HG03064 (cell line): ENCODE measurements around the gene B3GNT5.
"Not testable (repeated sequence)": the region's sequence is repeated elsewhere in the genome, so short reads cannot be mapped to it uniquely, and the experiment has no call there.

Source experiments
- ATAC-seq: cut with Tn5 transposase; IDR thresholded peaks from one replicate; pipeline ENCODE4 v1.9.1; 2021; ENCODE audit warnings: low read depth; ENCODE audit not compliant: unreplicated experiment

Gene B3GNT5

DNA sequence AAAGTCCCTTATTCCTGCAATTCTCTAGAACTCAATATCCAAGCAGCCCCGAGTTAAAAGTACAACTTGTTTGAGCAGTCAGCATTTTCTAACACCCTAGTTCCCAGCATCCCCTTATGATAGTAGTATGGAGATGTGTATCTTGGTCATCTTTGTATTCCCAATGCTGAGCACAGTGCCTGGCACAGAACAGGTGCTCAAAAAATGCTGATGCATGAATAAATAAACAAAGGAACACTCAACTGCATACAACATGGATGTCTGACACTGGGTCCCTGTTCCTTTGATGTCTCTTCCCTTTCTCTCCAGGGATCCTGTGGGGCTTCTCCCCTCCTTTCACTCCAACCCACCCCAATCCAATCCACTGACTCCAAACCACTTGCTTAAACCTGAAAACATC lies 23.9 kb upstream of the B3GNT5 start:
- ATAC-seq = no peak

DNA sequence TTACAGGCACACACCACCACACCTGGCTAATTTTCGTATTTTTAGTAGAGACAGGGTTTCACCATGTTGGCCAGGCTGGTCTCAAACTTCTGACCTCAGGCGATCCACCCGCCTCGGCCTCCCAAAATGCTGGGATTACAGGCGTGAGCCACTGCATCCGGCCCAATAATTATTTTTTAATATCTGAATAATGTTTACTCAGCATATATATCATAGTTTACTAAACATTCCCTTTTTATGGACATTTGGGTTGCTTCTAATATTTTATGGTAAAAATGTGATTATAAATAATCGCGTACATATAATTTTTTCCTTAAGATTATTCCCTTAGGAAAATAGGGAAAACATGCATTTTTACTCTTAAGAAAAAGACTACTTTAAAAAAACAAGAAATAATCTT lies 22.8 kb upstream of the B3GNT5 start:
- ATAC-seq = not testable (repeated sequence)

DNA sequence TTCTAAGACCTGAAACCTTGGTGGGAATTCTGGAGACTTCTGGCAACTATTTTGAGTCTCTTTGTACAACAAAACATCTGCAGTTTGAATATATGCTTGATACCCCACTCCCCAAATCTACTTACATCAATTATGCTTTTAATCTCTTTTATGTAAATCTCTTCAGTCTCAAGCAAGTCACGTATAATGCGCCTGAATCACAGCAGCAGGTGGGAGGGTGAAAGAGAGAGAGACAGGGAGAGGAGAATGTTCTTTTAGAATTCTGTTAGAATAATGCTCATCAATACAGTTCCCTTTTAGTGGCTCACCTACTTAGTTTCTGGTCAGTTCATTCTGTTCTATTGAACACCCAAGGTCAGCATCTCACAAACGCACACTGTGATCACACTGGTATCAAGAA lies 22.2 kb upstream of the B3GNT5 start:
- ATAC-seq = no peak

DNA sequence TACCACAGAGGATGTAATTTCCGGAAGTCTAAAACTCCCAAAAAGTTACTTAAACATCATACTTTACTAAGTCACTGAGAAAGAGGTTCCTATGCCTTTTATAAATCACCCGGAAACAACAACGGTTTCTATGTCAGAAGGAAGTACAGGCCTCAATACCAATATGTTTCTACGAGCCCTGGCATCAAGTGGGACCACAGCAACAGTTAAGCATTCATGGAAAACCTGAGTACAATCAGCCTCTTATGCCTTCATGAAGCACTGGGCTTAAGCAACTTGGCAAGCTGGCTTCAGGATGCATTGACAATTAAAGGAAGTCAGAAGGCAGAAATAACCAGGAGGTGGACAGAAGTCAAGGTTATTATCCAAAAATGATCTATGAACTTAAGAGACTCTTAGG lies 19.1 kb upstream of the B3GNT5 start:
- no peak for ATAC-seq

DNA sequence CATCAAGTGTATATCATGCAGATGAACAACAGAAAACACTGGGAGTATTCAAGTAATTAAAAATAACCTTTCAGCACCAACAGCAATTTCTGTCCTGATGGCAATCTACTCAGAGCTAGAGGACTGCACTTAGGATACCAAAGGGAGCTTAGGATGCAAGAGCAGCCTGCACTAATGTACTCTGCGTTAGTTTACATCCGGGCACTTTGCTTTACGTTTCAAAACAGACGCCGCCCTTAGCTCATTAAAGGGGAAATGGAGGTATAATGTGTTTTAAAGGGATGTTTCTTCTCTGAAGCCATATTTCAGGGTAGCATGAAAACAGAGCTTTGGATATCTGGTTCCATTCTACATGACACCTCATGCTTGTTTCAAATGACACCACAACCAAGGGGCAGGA lies 14.0 kb upstream of the B3GNT5 start:
- no peak for ATAC-seq

DNA sequence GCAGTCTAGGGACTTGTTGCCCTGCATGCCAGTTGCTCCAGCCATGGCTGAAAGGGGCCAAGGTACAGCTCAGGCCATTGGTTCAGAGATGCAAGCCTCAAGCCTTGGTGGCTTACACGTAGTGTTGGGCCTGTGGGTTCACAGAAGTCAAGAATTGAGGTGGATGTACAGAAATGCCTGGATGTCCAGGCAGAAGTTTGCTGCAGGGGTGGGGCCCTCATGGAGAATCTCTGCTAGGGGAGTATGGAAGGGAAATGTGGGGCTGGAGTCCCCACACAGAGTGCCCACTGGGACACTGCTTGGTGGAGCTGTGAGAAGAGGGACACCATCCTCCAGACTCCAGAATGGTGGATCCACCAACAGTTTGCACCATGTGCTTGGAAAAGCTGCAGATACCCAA lies 10.6 kb upstream of the B3GNT5 start:
- ATAC-seq = no peak

DNA sequence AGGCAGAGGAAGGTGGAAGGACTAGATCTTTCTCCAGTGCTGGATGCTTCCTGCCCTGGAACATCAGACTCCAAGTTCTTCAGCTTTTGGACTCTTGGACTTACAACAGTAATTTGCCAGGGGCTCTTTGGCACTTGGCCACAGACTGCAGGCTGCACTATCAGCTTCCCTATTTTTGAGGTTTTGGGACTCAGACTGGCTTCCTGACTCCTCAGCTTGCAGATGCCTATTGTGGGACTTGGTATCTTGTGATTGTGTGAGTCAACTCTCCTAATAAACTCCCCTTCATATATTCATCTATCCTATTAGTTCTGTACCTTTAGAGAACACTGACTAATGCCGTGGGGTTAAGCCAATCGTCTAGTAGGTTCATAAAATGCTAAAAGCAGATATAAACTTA lies 8.8 kb upstream of the B3GNT5 start:
- ATAC-seq = no peak

DNA sequence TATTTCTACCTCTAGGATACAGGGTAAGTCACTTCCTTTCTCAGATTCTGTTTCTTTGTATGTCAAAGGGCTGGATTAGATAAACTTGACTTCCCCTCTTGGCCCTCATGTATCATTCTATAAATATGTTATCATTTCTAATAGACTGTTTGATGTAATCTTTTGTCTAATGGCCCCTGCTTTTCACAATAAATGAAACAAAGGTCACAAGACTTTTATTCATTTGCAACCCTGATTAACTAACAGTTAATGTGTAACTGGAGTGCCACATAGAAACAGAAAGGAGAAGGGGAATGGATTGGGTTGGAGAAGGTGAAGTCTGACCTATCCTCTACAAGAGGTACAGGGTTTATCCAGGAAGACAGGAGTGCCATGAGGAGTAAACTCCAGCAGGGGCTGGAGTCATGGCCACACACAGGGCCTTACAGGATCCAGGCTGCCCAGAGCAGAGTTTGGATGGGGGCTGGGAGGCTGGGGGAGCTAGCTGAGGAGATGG lies 8.0 kb upstream of the B3GNT5 start:
- ATAC-seq = no peak

DNA sequence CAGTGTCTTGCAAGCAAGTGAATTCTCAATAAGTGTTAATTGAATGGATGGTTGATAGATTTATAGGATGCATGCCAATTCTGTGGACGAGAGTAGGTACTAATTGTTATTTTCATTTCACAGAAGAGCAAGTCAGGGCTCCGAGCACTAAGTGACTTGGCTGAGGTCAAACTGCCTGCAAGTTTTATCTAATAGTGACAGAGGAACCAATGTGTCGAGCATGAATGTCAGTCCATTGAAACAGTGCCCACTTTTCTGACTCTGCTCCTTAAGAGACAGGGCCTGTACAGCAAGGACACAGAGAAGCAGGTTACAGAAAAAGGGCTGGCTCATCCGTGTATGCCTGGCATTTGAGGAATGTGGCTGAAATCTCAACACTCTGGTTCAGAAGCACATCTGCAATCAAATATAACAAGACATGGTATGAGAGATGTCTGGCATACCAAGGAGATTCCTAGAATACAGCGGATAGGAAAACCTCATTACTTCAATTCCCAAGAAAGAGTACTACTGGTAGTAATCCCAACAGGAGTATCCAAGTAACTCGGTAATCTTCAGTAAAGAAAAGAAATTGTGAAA lies 6.0 kb upstream of the B3GNT5 start:
- no peak for ATAC-seq

DNA sequence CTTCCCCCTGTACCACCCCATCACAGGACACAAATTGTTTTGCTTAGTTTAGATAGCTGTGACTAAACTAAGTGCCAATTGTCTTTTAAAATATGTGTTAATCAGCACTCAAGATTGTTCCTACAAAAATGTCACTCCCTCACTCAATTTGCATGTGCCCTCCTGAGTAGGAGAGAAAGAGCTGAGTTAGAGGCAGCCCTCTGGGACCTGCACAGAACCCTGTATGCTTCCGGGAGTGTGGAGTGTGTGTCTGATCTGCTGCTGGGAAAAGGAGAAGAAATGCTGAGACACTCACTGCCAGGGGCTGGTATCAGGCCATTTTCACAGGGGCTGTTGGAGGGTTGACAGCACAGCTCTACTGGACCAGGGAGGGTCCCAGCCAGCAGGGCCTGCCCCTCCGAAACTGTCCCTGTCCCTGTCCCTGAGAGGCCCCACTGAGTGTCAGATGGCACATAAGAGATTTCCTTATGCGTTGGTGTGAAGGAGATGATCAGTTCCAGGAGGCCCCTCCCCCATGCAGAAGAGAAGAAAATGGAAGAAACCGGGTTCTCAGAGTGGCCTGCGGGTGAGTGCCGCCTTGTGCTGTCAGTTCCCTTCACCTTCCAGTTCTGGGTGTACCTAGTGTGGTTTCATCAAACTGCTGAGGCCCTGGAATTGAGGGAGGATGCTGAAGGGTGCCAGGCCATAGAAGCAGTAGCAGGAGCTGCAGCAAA lies 3.9 kb upstream of the B3GNT5 start:
- no peak for ATAC-seq

DNA sequence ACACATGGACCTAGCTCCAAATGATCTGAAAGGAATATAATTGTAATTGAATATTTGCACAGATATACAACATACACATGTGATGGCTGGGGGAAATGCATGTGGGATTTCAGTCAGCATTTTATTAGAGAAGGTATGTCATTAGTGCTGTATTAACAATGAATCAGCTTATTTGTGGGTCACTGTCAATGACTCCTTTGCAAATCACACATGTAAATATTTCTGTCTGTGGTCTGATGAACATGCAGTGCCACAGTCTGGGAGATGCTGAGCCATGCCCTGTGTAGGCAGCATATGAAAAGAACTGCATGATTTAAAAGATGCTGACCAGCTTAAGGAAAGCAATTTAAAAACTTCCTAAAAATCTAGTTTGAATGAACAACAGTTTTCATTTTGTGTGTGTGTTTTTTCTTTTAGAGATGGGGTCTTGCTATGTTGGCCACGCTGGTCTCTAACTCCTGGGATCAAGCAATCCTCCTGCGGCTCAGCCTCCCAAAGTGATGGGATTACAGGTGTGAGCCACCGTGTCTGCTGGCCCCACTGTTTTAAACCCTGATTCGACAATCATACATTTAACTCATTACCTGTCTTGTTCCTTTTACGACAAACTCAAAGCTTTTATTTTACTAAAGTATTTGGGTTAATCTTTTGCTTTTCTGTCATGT lies 803 bp upstream of the B3GNT5 start:
- no peak for ATAC-seq

DNA sequence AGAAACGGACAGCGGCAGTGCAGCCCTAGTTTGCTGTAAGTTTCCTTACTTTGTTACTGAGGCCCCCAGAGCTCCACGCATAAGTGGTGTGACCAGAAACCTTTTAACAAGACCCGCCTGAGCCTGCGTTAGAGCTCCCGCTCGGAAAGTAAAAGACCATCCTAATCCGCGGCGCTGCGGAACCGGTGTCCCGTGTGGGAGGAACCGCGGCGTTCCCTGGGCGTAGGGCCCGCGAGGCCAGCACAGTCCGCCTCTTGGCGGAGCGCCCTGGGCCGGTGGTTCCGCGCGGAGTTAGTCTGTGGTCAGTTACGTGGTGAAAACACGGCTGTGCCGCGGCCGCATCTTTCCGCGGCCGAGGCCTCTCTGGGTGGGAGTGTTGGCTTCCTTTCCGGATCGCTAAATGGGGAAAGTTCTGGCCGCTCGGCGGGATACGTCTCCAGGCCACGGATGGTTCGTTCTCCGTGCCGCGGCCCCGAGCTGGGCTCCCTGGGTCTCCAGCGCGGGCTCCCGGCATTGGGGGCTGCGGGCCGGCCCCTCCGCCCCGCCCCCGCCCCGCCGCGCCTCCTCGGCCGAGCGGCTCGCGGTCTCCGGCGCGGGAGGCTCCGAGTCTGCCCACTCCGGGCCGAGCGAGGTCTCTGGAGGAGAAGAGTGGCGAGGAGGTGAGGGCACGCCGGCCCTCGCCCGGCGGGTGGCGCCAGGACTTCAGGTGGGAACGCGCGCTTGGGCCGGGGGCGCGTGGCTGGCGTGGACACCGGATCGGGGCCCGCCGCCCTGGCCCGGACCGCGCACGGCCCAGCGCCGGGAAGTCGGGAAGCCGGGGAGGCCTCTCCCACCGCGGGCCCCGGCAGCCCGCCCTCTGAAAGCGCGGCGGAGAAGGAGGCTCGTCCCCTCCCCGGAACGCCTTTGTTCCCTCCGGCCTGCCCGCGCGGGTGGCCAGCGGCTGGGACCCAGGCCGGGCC lies 754 bp downstream of the B3GNT5 start:
- no peak for ATAC-seq

DNA sequence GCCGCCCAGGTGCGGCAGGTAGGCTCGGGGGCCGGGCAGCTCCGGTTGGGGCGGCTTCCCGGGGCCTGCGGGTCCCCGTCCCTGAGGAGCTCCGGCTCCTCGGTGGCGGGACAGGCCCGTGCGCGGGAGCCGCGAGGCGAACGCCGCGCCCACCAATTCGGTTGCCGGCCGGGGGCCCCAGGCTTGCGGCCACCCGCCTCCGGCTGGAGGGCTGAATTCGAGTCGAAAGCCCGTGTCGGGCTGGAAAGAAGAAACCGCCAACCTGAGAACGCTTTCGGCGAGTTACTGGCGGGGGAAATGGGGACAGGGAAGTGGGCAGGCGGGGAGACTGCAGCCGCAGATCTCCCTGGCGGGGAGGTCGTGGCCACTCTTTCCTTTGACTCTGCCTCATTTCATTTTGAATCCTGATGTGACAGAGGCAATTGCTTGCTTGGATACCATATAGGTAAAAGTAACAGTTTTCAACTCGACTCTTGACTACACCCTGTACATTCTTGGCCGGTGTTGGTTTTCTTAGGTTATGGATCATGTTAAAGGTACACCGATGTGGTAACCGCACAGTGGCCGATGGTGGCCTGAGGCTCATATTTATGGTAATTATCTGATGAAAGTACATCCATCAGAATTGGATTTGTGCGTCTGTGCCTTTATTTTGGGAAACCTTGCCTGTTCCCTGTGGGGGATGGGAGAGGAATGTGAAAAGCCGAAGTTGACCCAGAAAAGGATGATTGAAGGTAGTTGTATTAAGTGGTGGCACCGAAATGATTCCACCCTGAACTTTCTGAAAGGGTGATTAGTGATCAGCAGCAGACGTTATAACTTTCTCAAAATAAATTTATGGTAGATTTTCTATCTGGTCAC lies 1.7 kb downstream of the B3GNT5 start:
- no peak for ATAC-seq

DNA sequence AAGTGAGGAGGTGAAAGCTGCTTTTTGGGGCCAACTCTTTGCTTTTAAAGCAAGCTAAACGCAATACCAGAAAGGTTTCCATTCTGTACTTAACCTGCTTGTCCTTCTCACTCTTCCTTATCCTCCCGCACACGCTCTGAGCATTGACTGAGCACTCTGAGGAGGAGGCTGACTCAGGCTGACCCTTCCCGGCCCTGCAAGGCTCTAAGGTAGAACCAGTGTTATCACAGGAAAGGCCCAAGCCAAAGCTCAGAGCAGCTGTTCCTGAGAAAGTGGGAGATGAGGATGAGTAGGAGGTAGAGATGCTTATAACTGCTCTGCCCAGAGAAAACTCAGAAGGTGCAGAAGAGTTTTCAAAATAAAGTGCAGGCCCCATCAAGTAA lies 2.3 kb downstream of the B3GNT5 start:
- ATAC-seq = no peak

DNA sequence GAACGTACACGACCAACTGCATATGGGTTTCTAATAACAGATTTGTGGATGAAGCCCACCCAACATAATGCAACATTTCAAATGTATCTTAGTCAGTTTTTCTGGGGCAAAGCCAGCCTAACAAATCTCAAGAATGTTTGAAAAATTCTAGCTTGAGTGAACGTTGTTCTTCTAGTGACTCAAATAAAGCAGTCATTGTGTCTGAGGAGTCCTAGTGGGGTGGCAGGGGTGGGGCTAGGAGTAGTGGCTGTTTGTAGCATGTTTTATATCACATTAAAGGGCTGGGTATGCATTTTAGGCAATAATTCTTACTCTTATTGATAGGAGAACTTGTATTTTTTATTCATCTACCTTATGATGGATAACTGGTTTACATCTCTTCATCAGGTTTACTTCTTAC lies 6.0 kb downstream of the B3GNT5 start:
- no peak for ATAC-seq

DNA sequence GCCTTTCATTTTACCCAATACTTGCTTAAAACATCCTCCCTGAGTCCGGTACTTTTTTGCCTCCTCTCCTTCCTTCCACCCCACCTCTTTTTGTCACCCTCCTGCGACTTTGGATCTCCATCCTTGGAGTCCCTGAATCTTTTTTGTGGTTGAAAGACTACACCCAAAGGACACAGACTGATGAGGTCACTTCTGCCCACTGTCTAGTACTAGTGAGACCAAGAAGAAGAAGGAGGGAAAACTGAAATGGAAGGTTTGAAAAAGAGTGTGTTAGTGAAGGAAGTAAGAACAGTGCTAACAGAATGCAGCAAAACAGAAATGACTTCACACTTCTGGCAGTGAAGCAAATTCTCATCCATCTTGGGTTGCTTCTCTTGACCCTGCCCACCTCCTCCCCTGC lies 6.6 kb downstream of the B3GNT5 start:
- ATAC-seq = no peak

DNA sequence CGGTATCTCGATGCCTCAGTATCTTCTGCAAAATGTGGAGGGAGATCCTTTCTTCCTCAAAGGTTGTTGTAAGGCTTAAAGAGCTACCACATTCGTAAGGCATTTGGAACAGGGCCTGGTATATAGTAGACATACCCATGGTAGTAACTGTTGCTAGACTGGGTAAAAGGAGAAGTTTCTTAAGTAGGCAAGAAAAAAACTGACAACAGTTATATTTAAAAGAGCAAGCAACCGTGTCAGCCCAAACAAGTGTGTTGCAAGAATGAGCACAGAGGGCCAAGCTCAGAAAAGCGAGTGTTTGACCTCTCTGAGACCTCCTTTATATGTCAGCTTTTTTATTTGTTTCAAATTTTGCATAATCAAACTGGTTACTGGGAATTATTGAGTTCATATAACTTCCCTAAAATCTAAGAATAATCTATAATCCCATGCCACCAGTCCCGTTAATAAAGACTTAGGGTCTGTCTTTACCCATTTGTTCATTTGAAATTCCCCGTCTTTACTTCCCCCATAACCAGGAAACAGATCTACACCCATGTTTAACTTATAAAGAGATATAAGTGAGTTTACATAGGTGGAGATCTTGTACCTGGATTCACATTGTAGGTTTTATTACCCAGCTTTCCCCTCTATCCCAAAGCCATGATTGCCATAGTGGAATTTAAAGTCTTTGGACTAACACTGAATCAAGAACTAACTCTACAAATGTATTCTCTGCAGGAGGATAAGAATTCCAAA lies 7.3 kb downstream of the B3GNT5 start:
- ATAC-seq = no peak

DNA sequence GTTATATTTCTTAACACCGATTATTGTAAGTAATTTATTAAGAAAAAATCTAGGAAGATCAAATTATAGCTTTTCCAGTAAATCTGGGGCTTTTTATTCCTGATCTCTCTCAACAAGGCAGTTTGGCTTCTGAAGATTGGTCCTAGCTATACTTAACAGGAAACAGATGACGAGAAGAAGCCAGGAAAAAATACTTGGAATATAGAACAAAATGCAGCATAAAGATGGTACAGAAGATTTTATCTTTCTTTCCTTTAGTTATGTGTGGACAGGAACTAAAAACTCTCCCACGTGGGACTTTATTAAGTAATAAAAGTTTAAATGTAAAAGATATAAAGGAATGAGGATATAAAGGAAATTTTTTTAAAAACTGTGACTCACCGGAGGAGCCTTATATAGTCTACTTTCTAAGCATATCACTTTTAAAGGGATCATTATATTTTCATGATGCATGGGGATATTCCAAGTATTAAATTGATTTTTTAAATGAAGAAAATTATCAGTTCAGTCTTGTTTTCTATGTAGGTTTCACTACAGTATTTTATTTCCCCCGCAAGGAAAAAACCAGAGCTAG lies 8.2 kb downstream of the B3GNT5 start:
- no peak for ATAC-seq

DNA sequence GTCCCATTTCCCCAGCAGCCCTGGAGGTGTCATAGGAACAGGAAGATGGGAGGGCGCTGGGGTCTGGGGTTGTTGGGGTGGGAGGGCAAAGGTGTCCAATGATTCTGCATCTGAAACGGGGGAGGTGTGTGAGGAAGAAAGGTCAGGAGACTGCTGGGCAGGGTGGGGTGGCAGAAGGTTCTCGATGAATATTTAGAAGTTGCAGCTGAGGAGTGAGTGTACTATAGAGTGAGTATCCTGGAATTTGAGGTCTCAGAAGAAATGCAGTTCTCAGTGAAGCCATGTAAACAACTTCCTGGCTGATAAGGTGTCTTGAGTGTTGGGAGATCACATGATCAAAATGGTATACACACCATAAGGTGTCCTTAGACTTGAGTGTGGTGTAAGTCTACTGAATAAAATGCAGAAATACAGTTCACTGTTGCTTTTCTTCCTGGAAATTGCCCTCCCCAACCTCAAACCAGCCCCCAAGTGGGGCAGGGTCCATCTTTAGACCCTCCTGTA lies 9.9 kb downstream of the B3GNT5 start:
- no peak for ATAC-seq
